HEK293T (cell line): Measurements from ENCODE around the gene MRPS10.

Source experiments
- CTCF ChIA-PET: fragments of 350-600 bp; formaldehyde crosslinking; extraction: SDS; loops from one replicate; lab custom pipeline; 2021; ENCODE audit warnings: antibody characterized with exemption, inconsistent platforms; lab: Yijun Ruan, JAX
- POLR2A ChIA-PET: fragments of 350-600 bp; formaldehyde crosslinking; extraction: SDS; loops from one replicate; lab custom pipeline; 2020; ENCODE audit warnings: antibody characterized with exemption, inconsistent platforms; lab: Yijun Ruan, JAX
- DNase-seq: peaks from one replicate; pipeline ENCODE4 v3.0.0; 2012; ENCODE audit warnings: mixed read lengths; ENCODE audit errors: extremely low spot score
- ARNT ChIP-seq: fragments of 450-650 bp; IDR thresholded peaks from 2 replicates; pipeline ENCODE4 v1.6.1; 2017; ENCODE audit warnings: mild to moderate bottlenecking
- BHLHE40 ChIP-seq: fragments of 450-650 bp; IDR thresholded peaks from 2 replicates; pipeline ENCODE4 v1.6.1; 2016; ENCODE audit warnings: mild to moderate bottlenecking, moderate library complexity, borderline replicate concordance
- CTBP1 ChIP-seq: fragments of 450-650 bp; IDR thresholded peaks from 2 replicates; pipeline ENCODE4 v1.6.1; 2016; ENCODE audit warnings: borderline replicate concordance
- ELF4 ChIP-seq: fragments of 450-650 bp; IDR thresholded peaks from 2 replicates; pipeline ENCODE4 v1.6.1; 2017; ENCODE audit warnings: antibody characterized with exemption
- FOXA1 ChIP-seq: fragments of 450-650 bp; IDR thresholded peaks from 2 replicates; pipeline ENCODE4 v1.6.1; 2016; ENCODE audit warnings: mild to moderate bottlenecking
- FOXK2 ChIP-seq: fragments of 450-650 bp; IDR thresholded peaks from 2 replicates; pipeline ENCODE4 v1.6.1; 2016; ENCODE audit warnings: mild to moderate bottlenecking
- FOXM1 ChIP-seq: fragments of 450-650 bp; IDR thresholded peaks from 2 replicates; pipeline ENCODE4 v1.6.1; 2017; ENCODE audit warnings: mild to moderate bottlenecking, borderline replicate concordance
- HDGF ChIP-seq: fragments of 450-650 bp; IDR thresholded peaks from 2 replicates; pipeline ENCODE4 v1.6.1; 2017; ENCODE audit warnings: antibody characterized with exemption, borderline replicate concordance
- L3MBTL2 ChIP-seq: fragments of 450-650 bp; conservative IDR thresholded peaks from 2 replicates; pipeline ENCODE4 v1.6.1; 2016; ENCODE audit warnings: mild to moderate bottlenecking
- LEF1 ChIP-seq: fragments of 450-650 bp; IDR thresholded peaks from 2 replicates; pipeline ENCODE4 v1.6.1; 2017; ENCODE audit warnings: mild to moderate bottlenecking, borderline replicate concordance
- NFRKB ChIP-seq: fragments of 450-650 bp; IDR thresholded peaks from 2 replicates; pipeline ENCODE4 v1.6.1; 2016; ENCODE audit warnings: mild to moderate bottlenecking, moderate library complexity
- SP1 ChIP-seq: fragments of 450-650 bp; IDR thresholded peaks from 2 replicates; pipeline ENCODE4 v1.6.1; 2017
- SUZ12 ChIP-seq: fragments of 450-650 bp; IDR thresholded peaks from 2 replicates; pipeline ENCODE4 v1.6.1; 2016; ENCODE audit warnings: mild to moderate bottlenecking
- TARDBP ChIP-seq: fragments of 450-650 bp; IDR thresholded peaks from 2 replicates; pipeline ENCODE4 v1.6.1; 2016
- ZNF384 ChIP-seq: fragments of 450-650 bp; IDR thresholded peaks from 2 replicates; pipeline ENCODE4 v1.6.1; 2016
- TF ChIP-seq, protein P1 (sequence below): fragments of 450-650 bp; IDR thresholded peaks from 2 replicates; pipeline ENCODE4 v1.6.1; 2016

MRPS10 gene

DNA sequence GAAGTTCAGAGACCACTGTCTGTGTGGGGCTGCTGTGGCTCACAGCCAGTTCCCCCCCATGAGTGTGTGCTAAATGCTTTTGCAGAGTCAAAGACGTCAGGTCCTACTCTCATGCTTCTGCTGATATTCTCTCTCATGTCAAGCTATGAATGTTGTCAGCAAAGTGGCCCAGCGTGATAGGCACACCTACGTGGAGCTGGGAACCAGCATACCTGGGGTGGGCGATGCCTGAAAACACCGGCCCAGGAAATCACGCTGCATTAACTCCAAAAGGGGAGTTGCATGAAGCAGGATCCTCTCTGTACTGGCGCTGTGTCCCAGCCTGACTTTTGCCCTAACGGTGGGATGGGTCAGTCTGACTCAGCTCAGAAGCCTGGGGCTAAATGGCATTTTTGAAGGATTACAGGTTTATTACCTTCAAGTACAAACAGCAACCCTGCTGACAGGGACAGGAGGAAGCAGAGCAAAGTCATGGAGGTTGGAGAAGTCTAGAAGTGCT, 9.0 kb upstream of the MRPS10 start:
- POLR2A ChIA-PET = interaction anchor here (0.8 to 2.0 kb wide), 8 partner anchors 9 to 321 kb away, joined by 3 to 14 read pairs (median 4); partner anchors contain the start of gene MRPS10
- DNase-seq = no peak
- TF ChIP-seq ELF4 (no peak), SP1 (no peak)
- TF ChIP-seq, protein P1, sequence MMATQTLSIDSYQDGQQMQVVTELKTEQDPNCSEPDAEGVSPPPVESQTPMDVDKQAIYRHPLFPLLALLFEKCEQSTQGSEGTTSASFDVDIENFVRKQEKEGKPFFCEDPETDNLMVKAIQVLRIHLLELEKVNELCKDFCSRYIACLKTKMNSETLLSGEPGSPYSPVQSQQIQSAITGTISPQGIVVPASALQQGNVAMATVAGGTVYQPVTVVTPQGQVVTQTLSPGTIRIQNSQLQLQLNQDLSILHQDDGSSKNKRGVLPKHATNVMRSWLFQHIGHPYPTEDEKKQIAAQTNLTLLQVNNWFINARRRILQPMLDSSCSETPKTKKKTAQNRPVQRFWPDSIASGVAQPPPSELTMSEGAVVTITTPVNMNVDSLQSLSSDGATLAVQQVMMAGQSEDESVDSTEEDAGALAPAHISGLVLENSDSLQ = 0 out of 2 replicates have a peak, but pooled peaks have one; percentile 22
- CTCF ChIA-PET = interaction anchor here (0.7 to 2.7 kb wide), 4 partner anchors 12 to 522 kb away, joined by 3 to 14 read pairs (median 6); no protein-coding TSS in a partner anchor

DNA sequence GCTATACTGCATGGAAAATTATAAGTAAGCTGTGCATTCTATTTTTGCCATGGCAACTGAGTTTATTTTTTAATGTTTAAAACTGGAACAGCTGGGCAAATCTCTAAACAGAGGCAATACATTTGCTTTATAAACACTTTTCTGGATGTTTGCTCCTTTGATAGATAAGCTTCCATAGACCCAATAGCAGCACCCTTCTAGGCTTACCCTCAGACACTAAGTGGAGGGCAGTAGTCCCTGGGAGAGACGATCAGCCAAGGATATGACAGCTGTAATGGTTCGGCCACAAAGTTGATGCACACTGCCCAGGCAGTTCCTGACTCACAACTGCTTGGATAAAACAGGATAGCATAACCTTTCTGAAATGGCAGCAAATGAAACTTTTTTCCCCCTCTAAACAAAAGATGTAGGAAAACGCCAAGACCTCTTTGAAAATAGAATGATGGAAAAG, 8.5 kb upstream of the MRPS10 start:
- TF ChIP-seq, protein P1 = no peak
- no peak for TF ChIP-seq L3MBTL2
- TF ChIP-seq ARNT = no peak
- no peak for TF ChIP-seq CTBP1
- TF ChIP-seq NFRKB = no peak
- TF ChIP-seq ZNF384 = no peak
- no peak for TF ChIP-seq FOXM1
- TF ChIP-seq TARDBP = no peak
- TF ChIP-seq LEF1 = no peak
- TF ChIP-seq SUZ12 = no peak
- CTCF ChIA-PET = interaction anchor here (0.6 to 2.7 kb wide), 4 partner anchors 11 to 446 kb away, joined by 3 to 14 read pairs (median 6); partner anchors contain the start of gene PRICKLE4
- POLR2A ChIA-PET = interaction anchor here (0.8 to 2.0 kb wide), 6 partner anchors 9 to 322 kb away, joined by 3 to 14 read pairs (median 4); partner anchors contain the start of gene MRPS10
- no peak for DNase-seq

DNA sequence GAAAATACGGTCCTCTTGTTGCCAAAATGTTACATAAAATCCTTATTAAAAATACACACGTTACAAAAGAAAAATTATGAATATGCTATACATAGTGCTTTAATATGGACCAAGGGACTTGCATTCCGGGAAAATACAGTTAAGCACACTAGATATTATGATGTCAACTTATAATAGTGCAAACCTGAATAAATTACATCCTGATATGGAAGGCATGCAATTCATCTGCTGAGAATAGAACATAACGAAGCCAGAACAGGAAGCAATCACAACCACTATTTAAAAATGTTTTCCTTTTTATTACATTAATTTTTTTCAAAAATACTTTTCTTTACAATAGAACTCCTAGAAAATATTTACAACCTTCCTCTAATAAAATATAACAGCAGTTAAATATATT, 7.8 kb upstream of the MRPS10 start:
- CTCF ChIA-PET = interaction anchor here (1.3 kb wide), 1 partner anchor 322 kb away, joined by 5 read pairs; no protein-coding TSS in a partner anchor
- POLR2A ChIA-PET = interaction anchor here (1.0 kb wide), 1 partner anchor 10 kb away, joined by 5 read pairs; no protein-coding TSS in a partner anchor
- no peak for DNase-seq
- no peak for TF ChIP-seq ZNF384
- TF ChIP-seq, protein P1 = no peak
- TF ChIP-seq TARDBP = no peak
- TF ChIP-seq L3MBTL2 = no peak
- TF ChIP-seq FOXA1 = no peak
- TF ChIP-seq ARNT = no peak
- TF ChIP-seq SP1 = no peak
- no peak for TF ChIP-seq HDGF
- no peak for TF ChIP-seq FOXK2
- no peak for TF ChIP-seq LEF1
- TF ChIP-seq FOXM1 = no peak

DNA sequence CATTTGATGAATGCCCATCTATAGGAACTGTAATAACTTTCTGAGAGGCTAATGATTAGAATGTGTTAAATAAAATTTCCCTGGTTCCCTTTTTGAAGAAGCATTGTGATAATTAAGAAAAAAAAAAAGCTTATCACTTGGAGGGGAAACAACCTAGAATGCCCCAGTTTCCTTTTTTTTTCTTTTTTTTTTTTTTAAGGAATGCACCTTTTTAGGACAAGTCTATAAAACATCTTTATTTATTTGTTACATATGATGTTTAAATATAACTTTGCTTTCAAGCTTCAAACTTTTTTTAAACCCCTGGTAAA, 7.3 kb upstream of the MRPS10 start:
- ChIA-PET POLR2A (no interaction called here), CTCF (interaction anchor here (1.3 kb wide), 1 partner anchor 323 kb away, joined by 5 read pairs; no protein-coding TSS in a partner anchor)
- no peak for TF ChIP-seq SUZ12
- no peak for TF ChIP-seq HDGF
- TF ChIP-seq ELF4 = no peak
- no peak for TF ChIP-seq FOXK2
- DNase-seq = no peak

DNA sequence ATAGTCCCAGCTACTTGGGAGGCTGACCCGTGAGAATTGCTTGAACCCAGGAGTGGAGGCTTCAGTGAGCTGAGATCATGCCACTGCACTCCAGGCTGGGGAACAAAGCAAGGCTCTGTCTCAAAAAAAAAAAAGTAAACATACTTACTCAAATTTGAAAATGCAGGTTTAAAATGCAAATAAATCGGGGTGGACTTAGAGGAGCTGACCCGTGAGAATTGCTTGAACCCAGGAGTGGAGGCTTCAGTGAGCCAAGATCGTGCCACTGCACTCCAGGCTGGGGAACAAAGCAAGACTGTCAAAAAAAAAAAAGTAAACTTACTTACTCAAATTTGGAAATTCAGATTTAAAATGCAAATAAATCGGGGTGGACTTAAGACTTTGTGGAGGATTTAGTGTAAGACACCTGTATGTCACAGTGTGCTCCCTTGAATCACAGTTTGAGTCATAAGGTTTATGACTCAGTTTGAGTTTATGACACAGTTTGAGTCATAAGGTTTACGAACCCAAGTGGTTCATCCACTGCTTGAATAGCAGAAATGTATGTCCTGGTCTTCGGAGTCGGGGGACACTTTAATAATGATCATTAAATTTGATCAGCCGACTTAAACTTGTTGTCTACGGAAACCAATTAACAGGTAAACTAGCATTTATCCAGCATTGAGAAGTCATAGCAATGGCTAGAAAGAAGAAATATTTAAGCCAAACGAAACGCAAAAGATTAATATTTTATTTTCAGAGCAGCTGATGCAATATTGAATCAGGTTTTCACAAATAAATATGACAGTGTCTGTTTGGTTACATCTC, 6.8 kb upstream of the MRPS10 start:
- CTCF ChIA-PET = interaction anchor here (0.8 to 1.3 kb wide), 2 partner anchors 57 to 323 kb away, joined by 4 to 5 read pairs; no protein-coding TSS in a partner anchor
- TF ChIP-seq HDGF (no peak), ELF4 (no peak), ZNF384 (no peak), FOXA1 (no peak), ARNT (no peak), LEF1 (no peak), TARDBP (no peak), SP1 (no peak), FOXM1 (no peak), L3MBTL2 (no peak), SUZ12 (no peak), CTBP1 (no peak), FOXK2 (no peak), NFRKB (no peak), BHLHE40 (no peak)
- TF ChIP-seq, protein P1 = no peak
- POLR2A ChIA-PET = no interaction called here
- no peak for DNase-seq

DNA sequence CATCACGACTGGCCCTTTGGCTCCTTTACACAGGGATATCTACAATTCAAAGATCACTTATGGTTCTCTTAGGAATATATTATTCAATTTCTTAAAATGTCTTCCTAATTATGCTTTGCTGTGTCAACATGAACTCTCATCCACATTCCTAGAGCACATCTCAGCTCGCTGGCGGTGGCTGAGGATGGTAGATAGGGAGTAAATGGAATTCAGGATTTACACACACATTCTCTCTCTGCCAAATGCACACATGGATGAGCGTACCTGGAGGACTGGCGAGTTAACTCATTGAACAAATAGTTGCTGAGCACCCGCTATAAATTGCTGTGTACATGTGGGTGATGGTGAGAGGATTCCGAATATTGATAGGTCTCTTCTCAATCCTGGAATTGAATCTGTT, 4.8 kb upstream of the MRPS10 start:
- POLR2A ChIA-PET = no interaction called here
- TF ChIP-seq SP1 (no peak), CTBP1 (no peak), HDGF (no peak), ZNF384 (no peak), NFRKB (no peak), ELF4 (no peak), ARNT (no peak)
- TF ChIP-seq, protein P1 = no peak
- DNase-seq = no peak
- CTCF ChIA-PET = no interaction called here
